Stimulated activated CD8-positive, alpha-beta memory T cell treated with anti-CD3 and anti-CD28 coated beads, Interleukin-2, amount 100 ng/mL, for 1 hour (primary cell): ENCODE measurements around the gene ZNF552.
"Not testable (repeated sequence)": the region's sequence is repeated elsewhere in the genome, so short reads cannot be mapped to it uniquely, and the experiment has no call there.

Source experiments
- DNase-seq, 2 donors: peaks; one replicate each; pipeline ENCODE4 v3.0.0-alpha.2; 2020; ENCODE audit warnings: low read depth in 2 of 2

ZNF552 gene

GRCh38 chr19:57818378-57818777, 3.7 kb upstream of the ZNF552 start:
- no peak for DNase-seq

- DNase-seq = no peak
Measured at GRCh38 chr19:57817976-57818375, 3.3 kb upstream of the ZNF552 start.

- DNase-seq = no peak
Measured at GRCh38 chr19:57816652-57817051, 1.9 kb upstream of the ZNF552 start.

DNA sequence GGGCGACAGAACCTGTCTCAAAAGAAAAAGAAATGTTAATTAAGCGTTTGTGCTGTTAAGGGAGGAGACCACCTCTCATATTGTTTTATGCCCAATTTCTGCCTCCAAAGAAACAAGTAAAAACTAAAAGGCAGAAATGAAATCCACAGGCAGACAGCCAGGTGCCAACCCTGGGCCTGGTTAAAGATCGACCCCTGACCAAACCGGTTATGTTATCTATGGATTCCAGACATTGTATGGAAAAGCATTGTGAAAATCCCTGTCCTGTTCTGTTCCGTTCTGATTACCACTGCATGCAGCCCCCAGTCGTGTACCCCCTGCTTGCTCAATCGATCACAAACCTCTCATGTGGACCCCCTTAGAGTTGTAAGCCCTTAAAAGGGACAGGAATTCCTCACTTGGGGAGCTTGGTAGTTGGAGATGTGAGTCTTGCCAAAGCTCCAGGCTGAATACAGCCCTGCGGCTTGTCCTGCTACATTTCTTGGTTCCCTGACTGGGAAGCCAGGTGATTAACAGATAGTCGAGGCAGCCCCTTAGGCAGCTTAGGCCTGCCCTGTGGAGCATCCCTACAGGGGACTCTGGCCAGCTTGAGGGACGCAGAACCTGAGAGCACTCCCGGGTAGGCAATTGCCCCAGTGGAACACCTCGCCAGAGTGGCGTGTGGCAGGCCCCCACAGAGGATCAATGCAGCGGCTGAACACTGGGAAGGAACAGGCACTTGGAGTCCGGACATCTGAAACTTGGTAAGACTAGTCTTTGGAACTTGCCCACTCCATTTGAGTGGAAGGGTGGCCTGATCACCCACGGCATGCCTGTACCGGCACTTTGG, 748 bp upstream of the ZNF552 start:
- no peak for DNase-seq

DNA sequence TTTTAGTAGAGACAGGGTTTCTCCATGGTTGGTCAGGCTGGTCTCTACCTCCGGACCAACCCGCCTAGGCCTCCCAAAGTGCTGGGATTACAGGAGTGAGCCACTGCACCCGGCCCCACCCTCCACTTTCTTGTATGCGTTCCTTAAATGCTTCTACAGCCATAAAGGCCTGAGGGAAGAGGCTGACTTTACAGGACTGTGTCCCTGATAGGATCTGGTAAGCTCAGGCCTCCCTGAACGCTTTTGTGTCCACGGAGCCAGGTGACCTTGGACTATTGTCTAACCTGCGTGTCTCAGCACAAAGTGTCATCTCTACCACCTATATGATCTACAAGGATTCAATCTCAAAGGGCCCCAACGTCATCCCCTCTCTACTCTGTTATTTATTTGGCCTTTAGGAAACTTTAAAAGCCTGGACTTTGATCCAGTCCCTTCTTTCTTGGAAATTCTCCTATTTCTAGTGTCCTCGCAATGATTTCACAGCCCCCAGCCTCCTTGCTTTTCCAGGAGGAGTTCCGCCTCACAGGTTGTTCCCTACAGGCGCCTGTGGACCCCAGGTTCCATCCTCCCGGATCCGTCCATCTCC, 701 bp downstream of the ZNF552 start:
- DNase-seq = no peak

DNA sequence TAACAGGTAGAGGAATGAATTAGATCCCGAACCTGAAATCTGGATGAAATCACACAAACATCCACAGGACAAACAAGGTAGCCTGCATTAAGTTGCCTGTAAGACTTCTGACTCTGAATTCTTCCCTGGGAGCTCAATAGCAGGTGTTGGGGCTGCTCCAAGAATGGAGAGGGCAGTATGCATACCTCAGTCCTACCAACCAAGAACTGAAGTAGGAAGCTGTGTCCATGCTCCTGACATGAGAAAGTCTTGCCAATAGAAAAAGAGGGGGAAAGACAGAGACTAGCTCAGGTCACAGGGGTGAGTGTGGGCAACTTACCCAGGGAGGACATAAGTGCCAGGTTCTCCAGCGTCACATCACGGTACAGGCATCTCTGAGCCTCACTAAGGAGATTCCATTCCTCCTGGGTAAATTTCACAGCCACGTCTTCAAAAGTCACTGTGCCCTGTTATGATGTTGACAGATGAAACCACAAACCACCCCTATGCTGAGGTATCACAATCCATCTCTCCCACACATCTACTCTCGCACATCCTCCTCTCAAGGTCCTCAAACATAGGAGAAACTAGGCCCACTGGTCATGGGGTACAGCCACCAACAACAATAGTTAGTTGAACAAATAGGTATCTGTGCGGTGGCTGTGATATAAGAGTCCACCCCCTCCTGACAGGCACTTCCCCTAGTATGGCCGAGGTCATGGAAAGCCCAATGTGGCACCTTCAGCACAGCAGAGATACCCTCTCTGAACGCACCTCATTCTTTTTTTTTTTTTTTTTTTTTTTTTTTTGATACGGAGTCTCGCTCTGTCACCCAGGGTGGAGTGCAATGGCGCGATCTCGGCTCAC, 1.5 kb downstream of the ZNF552 start:
- DNase-seq = not testable (repeated sequence)

GRCh38 chr19:57812226-57812625, 2.5 kb downstream of the ZNF552 start:
- no peak for DNase-seq

GRCh38 chr19:57810410-57811295, 4.1 kb downstream of the ZNF552 start:
- DNase-seq = not testable (repeated sequence)

DNA sequence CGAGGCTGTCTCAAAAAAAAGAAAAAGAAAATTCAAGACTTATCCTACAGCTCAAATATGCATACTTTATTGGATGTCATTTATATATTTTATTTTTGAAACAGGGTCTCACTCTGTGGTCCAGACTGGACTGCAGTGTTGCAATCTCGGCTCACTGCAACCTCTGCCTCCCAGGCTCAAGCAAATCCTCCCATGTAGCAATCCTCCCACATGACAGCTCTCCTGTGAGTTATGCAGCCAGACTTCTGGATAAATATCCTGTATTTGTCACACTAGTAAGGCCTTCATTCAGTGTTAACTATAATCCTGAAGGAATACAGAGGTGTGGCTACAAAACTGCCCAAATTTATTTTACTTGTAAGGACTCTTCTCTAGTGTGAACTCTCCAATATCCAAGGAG, 7.2 kb downstream of the ZNF552 start:
- DNase-seq = no peak

DNA sequence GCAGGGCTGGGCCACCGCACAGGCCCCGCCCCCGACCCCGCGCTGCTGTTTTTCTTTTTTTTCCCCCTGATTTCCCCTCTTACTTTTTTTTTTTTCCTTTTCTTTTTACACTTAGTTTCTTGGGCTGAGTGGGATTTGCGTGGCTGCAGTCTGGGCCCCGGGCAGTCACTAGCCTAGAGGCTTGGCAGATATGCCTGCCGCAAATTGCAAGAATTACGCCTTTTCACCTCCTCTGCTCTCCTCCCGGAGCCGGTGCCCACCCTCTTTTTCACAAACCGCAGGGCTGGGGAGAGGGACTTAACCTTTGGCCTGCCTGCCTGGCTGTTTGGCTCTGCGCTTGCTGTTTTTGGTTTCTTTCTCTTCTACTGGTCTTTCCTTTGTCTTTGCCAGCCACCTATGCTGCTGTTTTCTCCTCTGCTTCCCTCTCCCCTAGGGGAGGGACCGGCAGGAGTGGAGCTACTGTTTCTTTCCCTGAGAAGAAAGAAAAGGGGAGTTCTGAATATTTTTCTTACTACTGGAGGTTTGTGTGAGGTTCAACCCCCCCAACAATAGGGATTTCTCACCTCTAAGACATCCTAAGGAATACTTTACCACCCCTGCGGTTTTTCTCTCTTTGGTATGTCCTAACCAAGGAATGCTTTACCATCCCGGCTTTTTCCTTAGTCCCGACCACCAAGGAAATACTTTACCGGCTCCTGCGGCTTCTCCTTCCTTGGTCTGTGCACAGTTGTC, 11.0 kb downstream of the ZNF552 start:
- no peak for DNase-seq

DNA sequence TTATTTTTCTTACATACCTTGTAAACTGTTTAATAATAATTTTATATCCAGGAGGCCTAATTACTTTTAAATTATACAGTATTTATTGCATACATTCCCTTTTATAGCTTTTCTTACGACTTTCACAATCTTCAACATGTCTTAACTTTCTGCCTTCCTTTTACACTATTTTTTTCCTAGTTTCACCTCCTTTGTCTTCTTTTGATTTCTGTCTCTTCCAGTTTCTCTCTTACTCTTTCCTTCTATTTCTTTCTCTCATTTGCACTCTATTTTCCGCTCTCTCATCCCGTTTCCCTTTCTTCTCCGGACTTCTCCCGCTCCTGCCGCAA, 11.5 kb downstream of the ZNF552 start:
- DNase-seq = no peak

- DNase-seq = no peak
Measured at GRCh38 chr19:57802269-57802668, 12.4 kb downstream of the ZNF552 start.

DNA sequence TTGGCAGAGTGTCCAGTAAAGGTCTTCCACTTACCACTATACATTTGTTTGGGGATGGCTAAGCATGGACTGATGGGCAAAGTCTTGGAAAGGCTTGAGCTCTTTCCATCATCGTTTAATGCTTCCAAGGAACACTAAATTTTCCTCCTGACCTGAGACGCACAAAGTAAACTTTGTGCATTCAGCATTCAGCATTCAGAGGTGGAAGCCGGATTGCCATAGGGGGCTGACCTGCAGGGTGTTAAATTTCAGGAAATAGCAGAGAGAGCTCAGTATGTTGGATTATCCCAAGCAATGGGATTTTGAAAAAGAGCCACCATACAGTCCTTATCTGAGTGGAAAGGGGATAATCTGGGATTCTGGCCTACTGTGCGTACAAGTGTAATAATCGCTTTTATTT, 14.0 kb downstream of the ZNF552 start:
- DNase-seq = no peak

DNA sequence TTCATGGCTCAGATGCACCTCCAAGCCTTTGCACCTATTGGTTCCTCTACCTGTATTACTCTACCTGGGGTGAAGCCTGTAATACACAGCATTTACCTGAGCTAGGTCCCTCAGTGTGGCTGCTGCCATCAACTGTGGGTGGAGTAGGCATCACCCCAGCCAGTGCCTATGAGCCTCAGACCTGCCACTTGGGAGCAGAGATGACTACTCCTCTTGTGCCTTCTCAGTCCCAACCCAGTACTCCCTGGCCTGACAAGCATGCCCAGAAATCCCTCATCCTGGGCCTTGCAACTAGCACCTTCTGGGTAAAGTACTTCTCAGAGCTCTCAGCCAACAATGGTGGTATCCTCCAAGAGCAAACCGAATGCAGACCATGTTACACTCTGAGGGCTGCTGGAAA, 18.1 kb downstream of the ZNF552 start:
- not testable (repeated sequence) for DNase-seq

GRCh38 chr19:57789288-57789687, 25.4 kb downstream of the ZNF552 start:
- DNase-seq = no peak

GRCh38 chr19:57788114-57788692, 26.5 kb downstream of the ZNF552 start:
- DNase-seq = no peak

DNA sequence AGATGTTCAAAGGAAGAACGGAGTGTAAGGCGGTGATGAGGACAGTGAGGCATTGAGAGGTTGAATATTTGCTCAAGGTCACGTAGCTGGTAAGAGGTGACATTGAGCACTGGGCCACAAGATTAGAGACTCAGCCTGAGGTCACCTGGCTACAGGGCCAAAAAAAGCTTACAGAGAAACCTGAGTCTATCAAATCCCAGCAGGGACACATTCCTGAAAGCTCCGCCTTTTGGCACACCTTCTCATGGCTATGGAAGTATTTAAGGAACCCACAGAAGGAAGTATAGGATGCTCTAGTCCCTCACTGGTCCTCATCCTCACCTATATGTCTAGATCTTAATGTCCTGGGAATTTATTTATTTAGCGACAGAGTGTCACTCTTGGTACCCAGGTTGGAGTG, 27.8 kb downstream of the ZNF552 start:
- no peak for DNase-seq

GRCh38 chr19:57786286-57786685, 28.4 kb downstream of the ZNF552 start:
- no peak for DNase-seq

DNA sequence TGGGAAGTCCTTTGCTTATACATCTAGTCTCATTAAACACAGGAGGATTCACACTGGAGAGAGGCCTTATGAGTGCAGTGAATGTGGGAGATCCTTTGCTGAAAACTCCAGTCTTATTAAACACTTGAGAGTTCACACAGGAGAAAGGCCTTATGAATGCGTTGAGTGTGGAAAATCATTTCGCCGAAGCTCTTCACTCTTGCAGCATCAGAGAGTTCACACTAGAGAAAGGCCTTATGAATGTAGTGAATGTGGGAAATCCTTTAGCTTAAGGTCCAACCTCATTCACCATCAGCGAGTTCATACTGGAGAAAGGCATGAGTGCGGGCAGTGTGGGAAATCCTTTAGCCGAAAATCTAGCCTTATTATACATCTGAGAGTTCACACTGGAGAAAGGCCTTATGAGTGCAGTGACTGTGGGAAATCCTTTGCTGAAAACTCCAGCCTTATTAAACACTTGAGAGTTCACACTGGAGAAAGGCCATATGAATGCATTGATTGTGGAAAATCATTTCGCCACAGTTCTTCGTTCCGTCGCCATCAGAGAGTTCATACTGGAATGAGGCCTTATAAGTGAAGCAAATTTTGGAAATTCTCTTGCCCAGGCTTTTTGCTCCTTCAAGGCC, 35.4 kb downstream of the ZNF552 start:
- DNase-seq = no peak

DNA sequence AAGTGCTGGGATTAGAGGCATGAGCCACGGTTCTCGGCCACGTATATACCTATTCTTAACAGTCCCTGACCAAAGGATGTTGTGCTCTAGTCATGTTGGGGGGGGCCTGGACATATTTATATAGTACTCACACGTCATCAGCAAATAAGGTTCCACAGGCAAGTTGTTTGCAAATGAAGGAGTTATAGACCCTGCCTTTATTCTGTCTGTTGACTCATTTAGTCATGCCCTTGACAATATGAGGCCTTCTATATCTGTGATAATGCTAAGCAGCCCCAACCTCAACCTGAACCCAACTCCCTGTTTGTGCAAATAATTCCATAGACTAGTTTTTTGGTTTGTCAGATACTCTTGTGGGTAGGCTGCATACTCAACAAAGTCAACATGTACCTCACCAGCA, 36.4 kb downstream of the ZNF552 start:
- no peak for DNase-seq
